NT2/D1 (cell line): ENCODE data around the gene S100A4.

ENCODE experiments used
- YY1 ChIP-seq: IDR thresholded peaks from 2 replicates; pipeline ENCODE4 v1.6.1; 2011; ENCODE audit not compliant: insufficient read length, insufficient read depth
- ZNF274 ChIP-seq: IDR thresholded peaks from 2 replicates; pipeline ENCODE4 v1.6.1; 2011; ENCODE audit warnings: mild to moderate bottlenecking, low read depth, low read length

- TF ChIP-seq ZNF274 (no peak), YY1 (no peak)
Observed at GRCh38 chr1:153531638-153532037, 14.0 kb downstream of the S100A4 start.
